Measurements from ENCODE around the gene LRIT2. TPM values are rescaled to one million over a fixed set of nuclear protein-coding genes. Genes with fewer than 3 reads are reported as not detected.

The LRIT2 gene
- total RNA-seq, 2 donors from 2014 or later, result 0.06 TPM; not detected in 1

DNA sequence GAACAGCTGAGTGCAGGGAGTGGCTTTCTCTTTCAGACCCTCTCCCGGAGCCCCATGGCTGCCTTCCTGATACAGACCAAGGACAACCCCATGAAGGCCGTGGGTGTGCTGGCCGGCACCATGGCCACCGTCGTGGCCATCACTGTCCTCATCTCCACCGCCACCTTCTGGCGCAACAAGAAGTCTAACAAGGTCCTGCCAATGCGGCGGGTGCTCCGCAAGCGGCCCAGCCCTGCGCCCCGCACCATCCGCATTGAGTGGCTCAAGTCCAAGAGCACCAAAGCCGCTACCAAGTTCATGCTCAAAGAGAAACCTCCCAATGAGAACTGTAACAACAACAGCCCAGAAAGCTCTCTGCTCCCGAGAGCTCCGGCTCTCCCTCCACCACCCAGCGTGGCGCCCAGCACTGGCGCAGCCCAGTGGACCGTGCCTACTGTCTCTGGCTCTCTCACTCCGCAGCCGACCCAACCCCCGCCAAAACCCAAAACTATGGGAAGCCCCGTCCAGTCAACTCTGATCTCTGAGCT, 11.2 kb downstream of the LRIT2 start:
- intact Hi-C loops (cut with DNase I), result no loop called here
- ATAC-seq (no peak), DNase-seq (no peak)

DNA sequence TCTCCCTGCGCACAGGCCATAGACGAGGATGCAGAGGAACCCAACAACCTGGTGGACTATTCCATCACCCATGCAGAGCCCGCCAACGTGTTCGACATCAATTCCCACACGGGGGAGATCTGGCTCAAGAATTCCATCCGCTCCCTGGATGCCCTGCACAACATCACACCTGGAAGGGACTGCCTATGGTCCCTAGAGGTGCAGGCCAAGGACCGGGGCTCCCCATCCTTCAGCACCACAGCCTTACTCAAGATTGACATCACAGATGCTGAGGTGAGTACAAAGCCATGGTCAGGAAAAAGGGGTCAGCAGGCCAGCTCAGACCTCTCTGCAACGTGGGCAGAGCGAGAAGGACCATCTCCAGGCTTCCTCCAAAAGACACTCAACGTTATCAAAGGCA, 12.3 kb downstream of the LRIT2 start:
- no peak for DNase-seq
- ATAC-seq, result no peak
- intact Hi-C loops (cut with DNase I), result no loop called here

DNA sequence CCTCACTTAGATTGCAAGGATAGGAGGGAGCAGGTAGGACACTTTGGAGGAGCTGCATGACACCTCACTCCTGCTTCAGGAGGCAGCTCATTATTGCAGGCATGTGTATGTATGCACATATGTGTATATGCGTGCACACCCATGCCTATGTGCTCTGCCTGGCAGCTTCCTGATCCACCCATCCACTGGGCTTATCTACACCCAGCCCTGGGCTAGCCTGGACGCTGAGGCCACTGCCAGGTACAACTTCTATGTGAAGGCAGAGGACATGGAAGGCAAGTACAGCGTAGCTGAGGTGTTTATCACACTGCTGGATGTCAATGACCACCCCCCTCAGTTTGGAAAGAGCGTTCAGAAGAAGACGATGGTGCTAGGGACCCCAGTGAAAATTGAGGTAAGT, 13.3 kb downstream of the LRIT2 start:
- ATAC-seq (no peak), DNase-seq (no peak)

DNA sequence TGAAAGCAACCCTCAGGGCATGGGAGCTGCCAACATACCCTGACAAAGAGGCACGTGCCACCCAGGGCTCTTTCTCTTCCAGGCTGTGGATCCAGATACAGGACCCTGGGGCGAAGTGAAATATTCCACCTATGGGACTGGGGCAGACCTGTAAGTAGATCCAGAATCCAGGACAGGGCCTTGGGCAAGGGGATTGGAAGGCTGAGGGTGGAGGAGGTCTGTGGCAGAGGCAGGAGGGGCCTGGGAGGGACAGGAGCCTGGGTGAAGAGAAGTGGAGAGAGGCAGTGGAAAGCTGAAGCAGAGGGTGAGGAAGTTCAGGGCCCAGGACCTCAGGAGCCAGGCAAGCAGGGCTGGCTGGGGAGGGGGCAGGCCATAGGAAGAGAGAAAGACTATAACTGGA, 13.8 kb downstream of the LRIT2 start:
- no peak for ATAC-seq
- intact Hi-C loops (cut with DNase I), result no loop called here
- DNase-seq, result no peak

More for the DNA sequence above, 13.3 kb downstream of the LRIT2 start:
- intact Hi-C loops (cut with DNase I), result no loop called here

DNA sequence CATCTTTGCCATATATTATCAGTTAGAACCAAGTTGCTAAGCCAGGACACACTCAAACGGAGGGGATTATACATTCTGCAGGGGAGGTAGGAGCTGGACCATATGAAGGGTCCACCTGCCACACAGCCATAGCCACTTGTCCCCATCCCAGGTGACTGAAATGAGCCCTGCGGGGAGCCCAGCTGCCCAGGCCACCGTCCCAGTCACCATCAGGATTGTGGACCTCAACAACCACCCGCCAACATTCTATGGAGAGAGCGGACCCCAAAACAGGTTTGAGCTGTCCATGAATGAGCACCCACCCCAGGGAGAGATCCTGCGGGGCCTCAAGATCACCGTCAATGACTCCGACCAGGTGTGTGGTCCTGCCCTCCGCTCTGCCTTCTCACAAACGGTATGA, 17.3 kb downstream of the LRIT2 start:
- DNase-seq (no peak), ATAC-seq (no peak)
- intact Hi-C loops (cut with DNase I), result no loop called here

DNA sequence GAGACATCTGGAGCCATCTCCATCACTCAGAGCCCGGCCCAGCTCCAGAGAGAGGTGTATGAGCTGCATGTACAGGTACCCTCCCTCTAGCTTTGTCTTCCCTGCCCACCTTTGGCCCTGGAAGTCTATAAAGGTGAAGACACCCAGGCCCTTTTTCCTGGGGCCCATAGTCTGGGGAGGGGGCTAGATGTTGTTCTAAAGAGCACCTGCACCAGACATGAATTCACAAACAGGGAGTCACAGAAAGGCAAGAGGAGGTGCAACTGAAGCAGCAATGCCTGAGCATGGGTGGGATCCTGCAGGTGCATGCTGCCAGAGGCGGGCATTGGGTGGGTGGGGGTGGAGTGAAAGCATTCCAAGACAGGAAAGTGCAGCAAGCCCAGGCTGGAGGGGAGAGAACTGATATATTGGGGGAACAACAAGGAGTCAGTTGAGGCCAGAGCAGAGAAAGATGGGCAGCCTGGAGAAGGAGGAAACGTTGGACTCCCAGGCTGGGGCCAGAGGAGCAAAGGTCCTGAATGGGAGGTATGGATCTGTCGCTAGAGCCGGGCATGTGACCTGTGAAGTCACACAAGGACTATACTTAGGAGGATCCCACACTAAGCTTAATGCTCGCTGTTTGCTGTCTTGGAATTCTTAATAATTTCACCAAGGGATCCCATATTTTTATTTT, 19.4 kb downstream of the LRIT2 start:
- intact Hi-C loops (cut with DNase I), result no loop called here
- DNase-seq (no peak), ATAC-seq (no peak)

DNA sequence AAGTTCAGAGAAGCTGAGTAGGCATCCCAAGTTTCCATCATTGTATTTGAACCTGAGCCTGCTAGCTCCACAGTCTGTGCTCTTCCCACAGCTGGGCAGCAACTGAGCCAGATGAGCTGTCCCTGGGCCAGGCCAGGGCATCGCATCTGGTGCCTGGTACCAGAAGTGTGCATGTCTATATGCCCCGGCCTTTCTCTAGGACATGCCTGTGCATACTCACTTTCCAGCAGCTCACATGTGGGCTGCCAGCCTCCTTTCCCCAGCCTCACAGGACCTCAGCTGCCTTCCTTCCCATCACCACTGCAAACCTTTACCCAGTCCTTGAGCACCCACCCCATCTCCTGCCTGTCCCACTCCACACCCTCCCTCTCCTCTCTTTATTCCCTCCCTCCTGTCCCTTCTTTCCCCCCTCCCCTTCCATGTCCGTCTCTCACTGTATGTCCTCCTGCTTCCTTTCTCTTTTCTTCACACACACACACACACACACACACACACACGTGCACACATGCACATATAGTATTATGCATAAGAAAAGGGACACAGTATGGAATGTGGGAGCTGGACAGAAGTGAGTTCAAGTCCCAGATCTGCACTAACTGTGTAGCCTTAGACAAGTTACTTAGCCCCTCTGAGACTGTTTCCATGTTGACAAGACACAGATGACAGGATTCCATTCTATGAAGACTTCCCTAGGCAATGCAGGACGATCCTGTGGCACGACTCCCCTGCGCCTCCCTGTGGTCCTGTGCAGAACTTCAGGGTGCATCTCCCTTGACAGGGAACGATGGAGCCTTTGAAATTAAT, 20.1 kb downstream of the LRIT2 start:
- intact Hi-C loops (cut with DNase I), result no loop called here
- peak; percentile 53 to 70 for ATAC-seq
- DNase-seq, result no peak

DNA sequence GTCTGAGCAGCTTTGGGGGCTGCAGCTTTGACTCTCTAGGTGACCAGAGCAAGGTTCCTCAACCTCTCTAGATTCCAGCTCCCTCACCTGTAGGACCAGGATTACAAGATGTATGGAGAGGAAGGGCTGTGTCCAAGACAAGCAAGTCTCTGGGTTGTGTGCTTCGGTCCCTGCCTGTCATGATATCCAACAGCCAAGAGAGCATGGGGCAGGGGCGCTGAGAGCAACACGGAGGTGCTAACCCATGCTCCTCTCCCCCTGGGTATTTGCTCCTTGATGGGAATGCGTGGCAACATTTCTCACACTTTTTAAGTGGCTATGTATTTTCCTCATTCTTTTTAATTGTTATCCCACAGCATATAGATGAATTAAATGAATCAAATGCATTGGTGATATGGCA, 20.7 kb downstream of the LRIT2 start:
- no peak for DNase-seq
- intact Hi-C loops (cut with DNase I), result no loop called here
- no peak for ATAC-seq

DNA sequence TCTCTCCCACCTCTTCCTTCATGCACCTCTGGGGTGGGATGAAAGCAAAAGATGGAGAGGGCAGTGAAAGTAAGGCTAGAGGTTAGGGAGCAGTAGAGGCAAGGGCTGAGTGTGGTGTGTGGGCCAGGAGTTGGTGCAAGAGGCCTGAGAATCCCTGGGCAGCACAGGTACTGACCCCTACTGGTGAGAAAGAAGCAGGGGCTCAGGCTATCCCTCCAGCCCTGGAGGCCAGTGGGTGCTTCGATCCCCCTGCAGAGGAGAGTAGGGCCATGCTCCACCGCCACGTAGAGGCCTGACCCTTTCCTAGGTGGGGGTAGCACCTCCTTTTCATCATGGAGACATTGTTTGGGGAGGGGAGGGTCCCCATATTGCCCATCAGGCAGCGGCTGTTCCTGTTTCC, 21.2 kb downstream of the LRIT2 start:
- intact Hi-C loops (cut with DNase I), result no loop called here
- no peak for DNase-seq
- ATAC-seq, result peak in 1 of 2 donors; percentile 18

DNA sequence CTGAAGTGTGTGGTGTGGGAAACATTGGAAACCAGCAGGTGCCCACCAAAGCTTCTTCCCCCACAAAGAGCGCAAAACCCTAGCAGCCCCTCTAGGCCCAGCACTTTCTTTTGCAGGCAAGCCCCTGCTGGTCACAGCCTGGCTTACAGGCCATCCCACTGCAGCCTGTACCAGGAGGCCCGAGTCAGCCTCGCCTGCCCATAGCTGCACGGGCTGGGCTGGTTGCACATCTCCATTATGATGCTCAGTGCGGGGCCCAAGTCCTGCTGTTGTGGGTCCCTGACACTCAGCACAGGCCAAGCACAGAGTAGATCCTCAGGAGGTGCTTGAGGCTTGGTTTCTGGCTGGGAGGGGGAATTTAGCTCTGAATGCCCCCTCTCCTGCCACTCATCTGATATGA, 23.0 kb downstream of the LRIT2 start:
- ATAC-seq (no peak), DNase-seq (no peak)
- intact Hi-C loops (cut with DNase I), result no loop called here

DNA sequence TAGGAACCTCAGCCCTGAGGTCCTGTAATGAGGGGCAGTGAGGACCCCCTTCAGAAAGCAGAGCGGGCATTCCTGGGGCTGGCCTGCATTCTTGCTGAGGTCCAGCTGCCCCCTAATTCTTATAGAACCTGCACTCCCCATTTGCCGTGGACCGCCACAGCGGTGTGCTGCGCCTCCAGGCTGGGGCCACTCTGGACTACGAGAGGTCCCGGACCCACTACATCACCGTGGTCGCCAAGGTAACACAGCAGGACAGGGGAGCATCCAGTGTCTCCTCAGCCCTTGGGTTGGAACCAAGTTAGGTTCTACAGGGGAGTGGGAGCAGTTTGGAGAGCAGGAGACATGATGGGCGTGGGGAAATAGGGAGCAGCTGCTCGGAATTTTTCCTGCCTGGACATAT, 23.7 kb downstream of the LRIT2 start:
- DNase-seq, result no peak
- no peak for ATAC-seq
- intact Hi-C loops (cut with DNase I), result no loop called here

DNA sequence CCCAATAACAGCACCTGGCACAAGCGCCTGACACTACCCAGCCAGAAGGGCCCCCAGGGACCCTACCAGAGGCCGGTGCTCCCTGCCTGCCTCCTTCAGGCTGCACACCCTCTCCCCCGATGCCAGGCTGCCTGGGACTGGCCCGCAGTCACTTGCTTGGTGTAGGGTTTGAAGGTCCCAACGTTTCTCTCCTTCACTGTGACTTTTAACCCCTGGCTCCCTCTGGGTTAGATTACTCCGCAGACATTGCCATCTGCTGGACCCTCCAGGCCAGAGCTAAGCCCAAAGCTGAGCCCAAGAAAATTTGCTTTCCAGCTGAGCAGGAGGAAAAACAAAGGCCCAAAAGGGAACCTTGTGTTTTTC, 24.1 kb downstream of the LRIT2 start:
- ATAC-seq (no peak), DNase-seq (no peak)
- intact Hi-C loops (cut with DNase I), result no loop called here

DNA sequence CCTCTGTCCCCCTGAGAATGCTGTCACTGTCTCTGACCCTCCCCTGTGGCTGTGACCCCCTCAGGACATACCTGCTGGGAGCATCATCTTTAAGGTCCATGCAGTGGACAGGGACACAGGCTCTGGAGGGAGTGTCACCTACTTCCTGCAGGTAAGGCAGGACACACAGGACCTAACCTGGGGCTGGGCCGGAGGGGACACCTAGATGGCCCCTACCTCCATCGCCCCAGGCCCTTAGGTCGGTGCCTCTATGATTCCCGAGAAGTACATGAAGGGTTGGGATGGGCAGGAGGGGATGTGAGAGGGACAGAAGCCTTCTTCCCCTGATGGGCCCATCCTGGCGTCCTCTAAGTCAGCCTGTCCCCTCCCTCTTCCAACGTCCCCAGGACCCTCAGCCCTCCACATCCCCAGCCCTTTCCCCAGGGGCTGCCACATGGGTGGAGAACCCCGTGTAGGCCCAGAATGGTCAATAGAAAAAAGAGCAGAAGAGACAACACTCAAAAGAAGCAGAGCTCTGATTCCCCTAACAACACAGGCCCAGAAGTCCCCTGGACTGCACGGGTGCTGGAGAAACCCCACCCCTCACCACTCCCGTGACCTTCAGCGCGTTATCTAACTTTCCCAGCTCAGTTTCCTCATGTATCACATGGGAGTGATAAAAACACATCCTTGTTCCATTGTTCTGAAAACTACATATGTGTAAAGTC, 24.7 kb downstream of the LRIT2 start:
- intact Hi-C loops (cut with DNase I), result no loop called here
- no peak for DNase-seq
- ATAC-seq, result no peak

DNA sequence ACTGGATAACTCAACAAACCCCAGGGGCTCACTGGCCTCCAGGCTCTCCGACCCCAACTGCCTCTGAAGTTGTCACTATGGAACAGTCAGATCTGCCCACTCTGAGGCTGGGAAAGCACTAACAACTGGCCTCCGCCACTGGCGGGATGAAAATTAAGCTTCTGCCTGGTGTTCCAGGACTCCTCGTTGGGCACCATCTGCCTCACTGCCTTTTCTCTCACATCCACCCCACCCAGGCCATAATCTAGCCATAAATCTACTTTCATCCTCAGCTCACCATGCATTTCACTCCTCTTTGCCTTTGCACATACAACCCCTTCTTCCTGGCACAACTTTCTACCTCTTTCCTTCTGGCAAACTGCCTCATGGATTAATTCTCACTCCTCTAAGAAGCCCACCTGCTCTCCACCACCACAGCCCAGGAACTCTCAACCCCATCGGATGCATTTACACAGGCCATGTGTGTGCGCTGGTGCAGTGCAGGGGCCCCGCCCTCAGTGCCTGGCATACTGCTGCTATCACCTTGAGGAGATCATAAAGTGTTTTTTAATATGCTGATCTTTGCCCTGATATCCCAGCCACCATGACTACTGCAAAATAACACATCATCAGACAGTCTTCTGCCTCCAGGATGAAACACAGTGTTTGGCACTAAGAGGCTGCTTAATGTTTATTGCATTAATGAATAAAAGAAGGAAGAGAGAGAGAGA, 27.0 kb downstream of the LRIT2 start:
- DNase-seq, result no peak
- intact Hi-C loops (cut with DNase I), result no loop called here

DNA sequence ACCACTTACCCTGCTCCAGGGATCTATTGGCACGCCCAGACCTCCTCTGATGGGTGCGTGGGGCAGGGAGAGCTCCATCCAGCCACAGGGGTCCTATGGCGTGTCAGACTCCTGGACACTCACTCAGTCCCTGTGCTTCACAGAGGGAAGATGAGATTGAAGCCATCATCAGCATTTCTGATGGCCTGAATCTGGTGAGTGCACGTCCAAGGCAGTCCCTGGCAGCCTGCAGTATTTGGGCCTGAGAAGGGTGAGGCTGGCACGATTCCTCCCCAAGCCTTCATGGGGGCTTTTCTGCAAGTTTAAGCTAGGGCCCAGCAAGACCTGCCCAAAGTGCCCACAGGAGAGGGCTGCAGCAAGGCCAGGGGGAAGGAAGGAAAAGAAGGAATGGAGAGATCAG, 27.7 kb downstream of the LRIT2 start:
- ATAC-seq (no peak), DNase-seq (no peak)
- intact Hi-C loops (cut with DNase I), result no loop called here

More for the DNA sequence above, 27.0 kb downstream of the LRIT2 start:
- ATAC-seq, result no peak

DNA sequence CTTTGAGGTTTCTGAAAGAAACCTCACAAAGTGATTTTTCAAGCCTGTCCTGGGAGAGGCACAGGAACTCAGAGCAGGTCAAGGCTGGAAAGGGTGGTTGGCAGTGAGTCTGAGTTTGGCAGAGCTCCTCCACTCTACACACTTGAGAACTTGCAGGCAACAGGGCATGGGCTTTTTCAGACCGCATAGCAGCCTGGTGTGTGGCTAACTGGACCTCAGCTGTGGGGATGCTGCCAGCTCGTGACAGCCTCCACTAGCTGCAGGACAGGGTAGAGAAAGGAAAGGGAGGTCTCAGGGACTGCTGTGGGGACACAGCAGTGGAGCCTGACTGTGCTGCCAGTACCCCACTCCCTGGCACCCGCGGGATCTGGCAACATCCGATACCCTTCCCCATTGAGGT, 28.4 kb downstream of the LRIT2 start:
- DNase-seq, result no peak
- peak; percentile 35 to 71 for ATAC-seq
- intact Hi-C loops (cut with DNase I), result no loop called here

DNA sequence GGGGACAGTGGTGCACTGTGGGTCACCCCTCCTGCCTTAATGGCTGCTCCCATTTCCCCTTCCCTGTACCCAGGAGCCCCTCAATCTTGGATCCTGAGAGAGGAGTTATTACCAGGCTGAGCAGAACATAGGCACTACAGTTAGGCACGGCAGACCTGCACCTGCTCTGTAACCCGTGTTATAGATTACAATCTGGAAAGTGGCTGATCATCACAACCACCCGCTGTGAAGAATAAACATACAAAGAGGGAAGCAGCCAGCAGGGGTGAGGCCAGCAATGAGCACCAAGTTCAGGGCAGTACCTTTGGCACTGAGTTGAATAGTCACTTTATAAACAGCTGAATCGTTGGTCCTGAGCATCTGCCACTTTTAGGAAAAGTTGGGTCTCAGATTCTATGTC, 29.3 kb downstream of the LRIT2 start:
- ATAC-seq (no peak), DNase-seq (no peak)
- intact Hi-C loops (cut with DNase I), result no loop called here

DNA sequence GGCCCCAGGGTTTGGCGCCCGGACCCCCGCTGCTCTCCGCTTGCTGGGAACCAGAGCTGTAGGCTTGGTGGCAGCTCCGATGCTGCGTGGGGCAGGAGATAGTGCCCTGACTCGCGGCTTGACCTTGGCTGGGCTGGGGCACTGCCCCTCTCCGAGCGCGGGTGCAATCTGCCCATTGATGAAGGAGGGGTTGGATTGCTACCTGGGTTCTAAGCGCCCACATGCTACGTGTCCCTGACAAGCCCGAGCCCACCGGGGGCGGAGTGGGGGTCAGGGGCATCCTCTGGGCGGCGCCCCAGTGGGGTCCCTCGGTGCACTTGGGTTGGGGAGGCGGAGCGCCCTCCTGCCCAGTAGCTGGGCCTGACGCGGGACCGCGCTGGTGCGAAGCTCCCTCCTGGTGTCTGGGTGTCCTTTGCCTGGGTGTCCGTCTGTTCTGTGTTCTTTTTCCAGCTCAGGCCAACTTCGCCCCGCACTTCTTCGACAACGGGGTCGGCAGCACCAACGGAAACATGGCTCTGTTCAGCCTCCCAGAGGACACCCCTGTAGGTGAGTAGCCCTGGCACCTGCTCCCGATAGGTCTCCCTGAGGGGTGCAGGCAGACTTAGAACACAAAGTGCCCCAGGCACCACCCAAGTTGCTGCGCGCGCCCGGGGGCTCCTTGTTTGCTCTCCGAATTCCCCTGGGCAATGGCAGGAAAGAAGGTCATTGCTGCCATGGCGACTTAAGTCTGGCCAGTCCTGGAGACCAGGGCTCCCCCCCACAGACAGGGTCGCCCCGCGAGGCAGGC, 30.1 kb downstream of the LRIT2 start:
- DNase-seq (no peak), ATAC-seq (no peak)
- intact Hi-C loops (cut with DNase I), result no loop called here
